Gastrocnemius medialis (tissue), 4 donors: ENCODE data around the gene FRAS1.

ENCODE experiments used
- CTCF ChIP-seq, 5 experiments: fragments of 450-650 bp in 3 of 5; fragments of 200-600 bp in 2 of 5; sonication (generic) in 2 of 5; IDR thresholded peaks in 4 of 5; conservative IDR thresholded peaks in 1 of 5; 1 replicate in 4 of 5; 2 replicates in 1 of 5; pipeline ENCODE4 v1.5.1; 2016 to 2019; ENCODE audit warnings: antibody characterized with exemption in 5 of 5, mild to moderate bottlenecking in 3 of 5, moderate library complexity in 3 of 5
- POLR2A ChIP-seq, 2 donors: fragments of 450-650 bp; IDR thresholded peaks; one replicate each; pipeline ENCODE4 v1.6.1; 2017; ENCODE audit warnings: antibody characterized with exemption in 2 of 2, mild to moderate bottlenecking in 2 of 2, moderate library complexity in 2 of 2

GRCh38 chr4:78242071-78242470, 184.9 kb downstream of the FRAS1 start:
- TF ChIP-seq CTCF (IDR thresholded peaks at IDR 0.05 in 4 of 5, conservative IDR thresholded peaks at IDR 0.05 in 1 of 5) (no peak), POLR2A (IDR thresholded peaks at IDR 0.05) (no peak)
